HG03575 (cell line): ENCODE data around the gene ITGAL.

ENCODE experiments used
- ATAC-seq: cut with Tn5 transposase; IDR thresholded peaks from one replicate; pipeline ENCODE4 v1.9.1; 2021; ENCODE audit not compliant: unreplicated experiment, insufficient number of reproducible peaks, low FRiP score; ENCODE audit errors: extremely low read depth

The ITGAL gene

DNA sequence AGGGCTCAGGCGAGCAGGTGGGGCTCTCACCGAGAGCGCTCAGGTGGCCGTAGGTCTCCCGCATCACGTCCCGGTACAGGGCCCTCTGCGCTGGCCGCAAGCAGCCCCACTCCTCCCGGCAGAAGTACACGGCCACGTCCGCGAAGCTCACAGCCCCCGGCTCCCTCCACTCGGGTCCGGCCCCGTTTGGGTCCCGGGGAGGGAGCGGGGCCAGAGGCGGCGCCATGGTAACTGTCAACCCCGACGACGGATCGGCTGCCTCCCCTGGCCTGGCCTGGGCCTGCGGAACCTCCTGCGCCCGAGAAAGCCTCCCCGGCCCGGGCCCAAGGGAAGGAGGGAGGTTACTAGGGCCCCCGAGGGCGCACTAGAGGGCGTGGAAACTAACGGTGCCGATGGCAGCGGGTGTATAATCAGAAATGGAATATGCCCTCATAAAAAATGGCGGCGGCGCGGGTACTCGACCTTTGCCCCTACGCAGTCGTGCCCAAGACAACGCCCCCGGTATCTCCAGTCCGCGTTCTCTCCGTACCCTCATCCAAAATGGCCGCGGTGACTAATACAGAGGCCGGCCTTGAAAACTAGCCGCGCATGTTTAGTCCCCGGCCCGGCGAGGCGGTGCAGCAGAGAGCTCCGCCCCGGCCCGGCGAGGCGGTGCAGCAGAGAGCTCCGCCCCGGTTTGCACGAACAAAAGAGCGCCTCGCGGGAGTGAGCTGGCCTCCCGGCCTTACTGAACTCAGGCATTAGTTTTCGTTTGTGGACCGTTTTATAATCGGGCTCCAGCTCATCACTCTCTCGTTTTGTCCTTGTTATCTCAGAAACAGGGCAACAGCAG lies 85.6 kb downstream of the ITGAL start, which contains the start of gene ZNF764:
TSS of gene ZNF764 (minus strand) at position 418 of the 832 bp plus-strand sequence. CDS start at position 226, 192 bp downstream.
- ATAC-seq: no peak

DNA sequence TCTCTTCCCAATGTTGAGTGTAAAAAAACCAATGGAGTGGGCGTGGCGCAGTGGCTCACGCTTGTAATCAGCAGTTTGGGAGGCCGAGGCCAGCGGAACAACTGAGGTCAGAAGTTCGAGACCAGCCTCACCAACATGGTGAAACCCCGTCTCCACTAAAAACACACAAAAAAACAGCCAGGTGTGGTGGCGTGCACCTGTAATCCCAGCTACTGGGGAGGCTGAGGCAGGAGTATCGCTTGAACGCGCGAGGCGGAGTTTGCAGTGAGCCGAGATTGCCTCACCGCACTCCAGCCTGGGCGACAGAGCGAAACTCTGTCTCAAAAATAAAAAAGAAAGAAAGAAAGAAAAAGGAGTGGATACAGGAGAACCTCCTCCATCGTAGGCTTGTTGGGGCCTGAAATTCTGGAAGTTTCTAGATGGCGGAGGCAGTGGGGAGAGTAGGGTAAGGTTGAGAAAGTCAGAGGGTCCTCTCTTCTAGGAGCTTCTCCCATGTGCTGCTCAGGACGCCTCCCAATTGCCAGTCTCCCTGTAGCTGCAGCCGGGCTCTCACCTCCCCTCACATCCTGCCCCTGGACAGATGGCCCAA lies 86.3 kb downstream of the ITGAL start:
- ATAC-seq: no peak

DNA sequence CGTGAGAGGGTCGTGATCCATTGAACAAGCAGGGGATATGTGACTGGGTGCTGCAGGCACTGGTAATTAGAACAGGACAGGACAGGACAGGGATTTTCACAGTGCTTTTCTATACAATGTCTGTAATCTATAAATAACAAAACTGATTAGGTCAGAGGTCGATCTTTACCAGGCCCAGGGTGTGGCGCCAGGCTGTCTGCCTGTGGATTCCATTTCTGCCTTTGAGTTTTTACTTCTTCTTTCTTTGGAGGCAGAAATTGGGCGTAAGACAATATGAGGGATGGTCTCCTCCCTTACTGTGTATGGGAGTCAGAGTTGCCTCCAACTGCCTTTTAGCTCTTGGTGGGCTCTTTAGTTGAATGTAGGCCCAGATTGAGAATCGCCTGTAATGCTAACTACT lies 87.1 kb downstream of the ITGAL start:
- ATAC-seq: no peak

DNA sequence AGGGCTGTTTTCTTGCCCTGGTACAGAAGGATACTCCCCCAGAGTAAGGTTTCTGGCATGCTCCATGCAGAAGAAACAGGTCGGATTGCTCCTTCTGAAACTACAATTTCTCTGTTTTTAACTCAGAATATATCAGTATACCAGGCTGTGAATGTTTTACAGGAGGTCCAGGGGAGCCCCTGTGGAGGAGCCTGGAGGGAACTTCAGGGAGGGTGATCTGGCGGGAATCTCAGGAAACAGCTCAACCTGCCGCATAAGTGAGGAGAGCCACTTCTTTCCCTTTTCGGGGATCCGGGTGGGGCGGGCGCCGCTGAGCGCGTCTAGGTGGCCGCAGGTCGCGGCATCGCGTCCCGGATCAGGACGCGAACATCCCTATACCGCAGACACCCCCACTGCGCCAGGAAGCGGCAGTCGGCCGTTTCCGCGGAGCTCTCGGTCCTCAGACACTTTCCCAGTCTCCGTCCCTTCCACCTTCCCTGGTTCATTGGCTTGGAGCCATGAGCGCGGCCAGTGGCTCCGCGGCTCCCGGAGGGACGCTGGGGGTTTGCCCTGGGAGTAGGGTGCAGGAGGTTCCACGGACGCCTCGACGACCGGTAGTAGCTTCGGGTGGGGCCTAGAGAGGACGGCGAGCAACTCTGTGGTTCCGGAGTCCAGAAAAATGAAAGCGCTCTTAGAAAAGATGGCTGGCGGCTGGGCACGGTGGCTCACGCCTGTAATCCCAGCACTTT lies 88.7 kb downstream of the ITGAL start:
- no peak for ATAC-seq

DNA sequence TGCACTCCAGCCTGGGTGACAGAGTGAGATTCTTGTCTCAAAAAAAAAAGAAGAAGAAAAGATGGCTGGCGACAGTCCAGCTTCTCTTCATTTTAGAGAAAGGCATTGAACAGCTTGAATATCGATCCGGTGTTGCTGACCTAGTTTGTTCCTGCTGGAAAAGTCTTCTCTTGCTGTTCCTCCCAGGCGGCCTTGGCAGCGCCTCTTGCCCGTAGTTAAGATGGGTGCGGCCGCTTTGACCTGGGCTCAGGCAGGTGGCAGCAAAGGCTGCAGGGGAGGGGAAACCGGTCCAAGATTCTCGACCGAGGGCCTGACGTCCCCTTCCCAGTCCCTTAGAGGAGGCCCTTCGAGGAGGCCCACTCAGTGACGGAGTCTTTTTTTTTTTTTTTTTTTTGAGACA lies 89.5 kb downstream of the ITGAL start:
- ATAC-seq: no peak

DNA sequence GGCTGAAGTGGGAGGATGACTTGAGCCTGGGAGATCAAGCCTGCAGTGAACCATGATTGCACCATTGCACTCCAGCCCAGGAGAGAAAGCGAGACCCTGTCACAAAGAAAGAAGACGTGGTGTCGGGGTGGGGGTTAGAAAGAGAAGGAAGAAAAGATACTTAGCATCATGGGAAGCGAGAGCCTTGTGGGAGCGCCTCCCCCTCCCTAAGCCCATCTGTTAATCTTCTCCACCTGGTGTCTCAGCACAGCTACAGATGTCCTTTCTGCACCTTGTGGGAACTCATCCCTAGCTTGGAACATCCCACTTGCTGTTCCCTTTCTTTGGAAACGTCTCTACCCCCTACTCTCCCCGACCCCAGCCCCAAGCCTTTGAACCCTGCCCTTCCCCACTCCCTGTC lies 93.0 kb downstream of the ITGAL start:
- no peak for ATAC-seq

DNA sequence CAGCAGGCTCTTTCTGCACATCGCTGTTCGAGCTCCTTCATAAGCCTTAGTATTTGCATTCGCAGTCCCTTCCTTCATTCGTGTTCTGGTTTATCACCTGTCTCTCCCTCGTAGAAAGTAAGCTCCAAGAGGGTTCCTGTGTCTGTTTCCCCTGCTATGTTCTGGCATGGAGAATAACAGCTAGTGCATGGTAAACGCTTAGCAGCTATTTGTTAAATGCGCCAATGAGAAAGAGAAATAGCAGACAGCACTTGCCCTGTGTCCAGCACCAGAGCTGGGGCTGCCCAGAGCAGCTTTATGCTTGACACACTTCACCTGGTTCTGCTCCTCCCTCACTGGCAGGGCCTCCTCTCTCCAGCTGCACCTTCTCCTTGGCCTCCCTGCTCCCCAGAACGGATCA lies 93.4 kb downstream of the ITGAL start:
- no peak for ATAC-seq

DNA sequence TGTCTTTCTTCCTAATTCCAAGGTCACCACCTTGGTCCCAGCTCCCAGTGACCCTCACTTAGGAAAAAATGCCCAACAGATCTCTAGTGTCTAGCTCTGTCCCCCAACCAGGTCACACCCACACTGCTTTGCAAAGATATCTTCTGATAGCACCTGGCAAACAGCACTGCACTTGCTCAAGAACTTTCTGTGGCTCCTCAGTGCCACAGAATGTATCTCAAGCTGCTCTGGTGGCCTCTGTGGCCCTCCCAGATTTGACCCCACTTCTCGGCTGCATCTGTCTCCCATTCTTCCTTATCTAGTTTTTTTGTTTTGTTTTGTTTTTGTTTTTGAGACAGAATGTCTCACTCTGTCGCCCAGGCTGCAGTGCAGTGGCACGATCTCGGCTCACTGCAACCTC lies 94.0 kb downstream of the ITGAL start:
- ATAC-seq: no peak

DNA sequence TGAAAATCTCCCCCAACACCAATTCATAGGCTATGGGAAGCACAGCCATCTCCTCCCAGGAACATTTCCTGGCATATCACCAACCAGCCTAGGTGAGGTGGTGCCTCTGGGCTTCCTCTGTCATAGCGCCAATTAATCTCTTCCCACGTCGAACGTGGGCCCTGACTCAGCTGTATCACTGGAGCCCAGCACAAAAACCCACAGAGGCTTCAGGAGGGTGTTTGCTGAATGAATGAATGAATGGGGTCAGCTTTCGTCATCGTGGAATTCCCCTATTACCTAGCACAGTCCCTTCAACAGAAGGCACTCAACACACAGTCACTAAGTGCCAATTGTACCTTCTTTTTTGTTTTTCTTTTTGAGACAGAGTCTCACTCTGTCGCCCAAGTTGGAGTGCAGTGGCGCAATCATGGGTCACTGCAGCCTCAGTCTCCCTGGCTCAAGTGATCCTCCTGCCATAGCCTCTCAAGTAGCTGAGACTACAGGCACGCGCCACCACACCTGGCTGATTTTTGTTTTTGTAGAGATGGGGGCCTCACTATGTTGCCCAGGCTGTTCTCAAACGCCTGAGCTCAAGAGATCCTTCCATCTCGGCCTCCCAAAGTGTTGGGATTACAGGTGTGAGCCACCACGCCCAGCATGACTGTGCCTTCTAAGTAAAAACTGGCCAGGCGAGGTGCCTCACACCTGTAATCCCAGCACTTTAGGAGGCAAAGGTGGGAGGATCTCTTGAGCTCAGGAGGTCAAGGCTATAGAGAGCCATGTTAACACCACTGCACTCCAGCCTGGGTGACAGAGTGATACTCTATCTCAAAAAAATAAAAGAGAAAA lies 94.8 kb downstream of the ITGAL start:
- no peak for ATAC-seq

DNA sequence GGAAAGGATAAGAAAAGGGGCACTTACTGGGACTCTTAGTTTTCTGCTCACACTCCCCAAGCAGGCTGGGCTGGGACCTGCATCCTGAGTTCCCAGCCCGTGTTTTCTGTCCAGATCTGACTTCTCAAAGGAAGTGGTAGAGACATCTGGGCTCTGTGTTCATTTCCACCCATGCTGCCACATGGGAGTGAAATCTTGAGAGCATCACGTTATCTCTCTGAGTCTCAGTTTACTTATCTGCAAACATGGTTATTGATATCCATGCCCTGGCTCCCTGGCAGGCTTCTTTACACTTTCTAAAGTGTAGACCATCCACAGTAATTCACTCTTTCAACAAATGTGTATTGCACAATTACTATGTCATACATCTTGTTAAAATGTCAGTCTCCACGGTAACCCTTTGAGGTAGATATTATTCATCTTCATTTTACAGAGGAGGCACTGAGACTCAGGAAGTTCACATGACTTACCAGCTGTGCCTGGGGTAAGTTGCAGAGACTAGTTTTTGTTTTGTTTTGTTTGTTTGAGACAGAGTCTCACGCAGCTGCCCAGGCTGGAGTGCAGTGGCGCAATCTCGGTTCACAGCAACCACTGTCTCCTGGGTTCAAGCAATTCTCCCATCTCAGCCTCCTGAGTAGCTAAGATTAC lies 95.6 kb downstream of the ITGAL start:
- ATAC-seq: no peak

DNA sequence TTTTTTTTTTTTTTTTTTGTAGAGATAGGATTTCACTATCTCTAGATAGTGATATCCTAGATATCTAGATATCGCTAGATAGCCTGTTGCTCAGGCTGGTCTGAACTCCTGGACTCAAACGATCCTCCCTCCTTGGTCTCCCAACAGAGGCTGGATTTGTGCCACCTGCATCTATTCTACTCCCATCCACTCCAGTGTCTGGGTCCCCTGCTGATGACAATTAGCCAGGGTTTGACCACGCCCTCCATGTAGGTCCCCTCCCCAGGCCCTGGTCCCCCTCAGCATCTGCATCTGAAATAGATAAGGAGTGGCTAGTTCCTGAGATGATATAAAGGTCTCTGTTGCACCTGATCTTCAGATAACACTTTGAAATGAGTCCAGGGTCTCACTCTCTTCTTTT lies 96.7 kb downstream of the ITGAL start:
- no peak for ATAC-seq

DNA sequence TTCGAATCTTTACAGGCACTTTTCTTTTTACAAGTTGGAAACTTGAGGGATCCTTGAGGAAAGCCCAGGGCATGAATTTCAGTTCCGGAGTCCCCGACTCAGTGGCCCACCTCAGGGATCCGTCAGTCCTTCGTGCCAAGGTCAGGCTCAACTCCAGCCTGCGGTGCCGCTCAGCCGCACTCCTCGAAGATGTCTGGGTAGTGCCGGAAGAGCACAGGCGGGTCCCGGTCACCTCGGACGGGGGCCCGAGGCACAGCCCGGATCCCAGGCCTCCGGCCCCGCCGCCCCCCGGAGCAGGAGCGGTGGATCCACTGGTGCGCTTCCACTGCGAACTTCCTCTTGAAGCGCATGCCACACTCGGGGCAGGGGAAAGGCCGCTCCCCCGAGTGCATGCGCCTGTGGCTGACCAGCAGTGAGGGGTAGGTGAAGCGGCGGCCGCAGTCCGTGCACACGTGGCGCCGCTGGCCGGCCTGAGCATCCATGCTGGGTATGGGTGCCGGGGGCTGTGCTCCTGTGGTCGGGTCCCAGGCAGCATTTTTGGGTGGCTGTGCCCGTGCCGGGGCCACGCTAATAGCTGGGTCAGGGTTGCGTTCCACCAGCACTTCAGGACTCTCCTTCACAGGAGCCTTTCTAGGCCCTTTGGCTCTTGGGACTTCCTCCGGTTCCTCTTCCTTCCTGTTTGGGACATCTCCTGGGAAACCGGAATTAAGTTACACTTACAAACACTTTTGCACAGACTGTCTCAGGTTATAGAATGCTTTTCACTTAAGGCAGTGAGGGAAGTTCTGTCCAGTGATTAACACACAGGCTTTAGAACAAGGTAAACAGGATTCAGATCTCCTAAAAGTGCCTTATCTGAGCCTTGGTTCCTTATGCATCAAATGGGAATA lies 97.4 kb downstream of the ITGAL start:
- no peak for ATAC-seq

DNA sequence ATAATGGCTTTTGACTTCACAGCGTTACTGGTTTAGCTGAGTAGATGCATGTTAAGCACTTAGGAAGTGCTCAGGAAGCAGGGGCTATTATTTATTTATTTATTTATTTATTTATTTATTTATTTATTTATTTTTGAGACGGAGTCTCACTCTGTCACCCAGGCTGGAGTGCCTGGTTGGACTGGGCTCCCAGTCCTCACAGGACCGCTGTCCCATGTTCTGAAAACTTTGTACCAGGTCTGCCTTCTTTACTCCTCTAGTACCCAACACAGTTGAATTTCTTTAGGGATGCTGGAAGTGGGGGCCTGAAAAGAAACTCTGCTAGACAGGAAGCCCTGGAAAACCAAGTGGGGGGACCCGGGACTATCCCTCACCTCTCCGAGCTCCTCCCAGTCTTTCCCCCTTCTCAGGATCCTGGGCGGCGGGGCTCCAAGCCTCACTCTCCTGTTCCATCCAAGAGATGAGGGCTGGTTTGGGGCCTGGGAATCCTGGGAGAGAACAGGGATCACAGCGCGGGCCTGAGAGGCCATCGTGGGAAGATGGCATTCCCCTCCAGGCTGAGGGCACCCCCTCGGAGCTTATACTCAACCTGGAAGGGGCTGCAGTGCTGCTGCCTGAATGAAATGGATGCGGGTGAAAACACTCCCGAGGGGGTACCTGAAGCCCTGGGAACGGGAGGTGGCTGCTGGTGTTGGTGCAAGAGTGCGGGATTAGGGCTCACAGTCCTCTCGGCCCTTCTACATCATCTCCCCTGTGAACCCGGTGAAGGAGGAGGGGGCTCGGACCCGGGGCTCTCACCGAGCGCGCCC lies 98.3 kb downstream of the ITGAL start:
- no peak for ATAC-seq

DNA sequence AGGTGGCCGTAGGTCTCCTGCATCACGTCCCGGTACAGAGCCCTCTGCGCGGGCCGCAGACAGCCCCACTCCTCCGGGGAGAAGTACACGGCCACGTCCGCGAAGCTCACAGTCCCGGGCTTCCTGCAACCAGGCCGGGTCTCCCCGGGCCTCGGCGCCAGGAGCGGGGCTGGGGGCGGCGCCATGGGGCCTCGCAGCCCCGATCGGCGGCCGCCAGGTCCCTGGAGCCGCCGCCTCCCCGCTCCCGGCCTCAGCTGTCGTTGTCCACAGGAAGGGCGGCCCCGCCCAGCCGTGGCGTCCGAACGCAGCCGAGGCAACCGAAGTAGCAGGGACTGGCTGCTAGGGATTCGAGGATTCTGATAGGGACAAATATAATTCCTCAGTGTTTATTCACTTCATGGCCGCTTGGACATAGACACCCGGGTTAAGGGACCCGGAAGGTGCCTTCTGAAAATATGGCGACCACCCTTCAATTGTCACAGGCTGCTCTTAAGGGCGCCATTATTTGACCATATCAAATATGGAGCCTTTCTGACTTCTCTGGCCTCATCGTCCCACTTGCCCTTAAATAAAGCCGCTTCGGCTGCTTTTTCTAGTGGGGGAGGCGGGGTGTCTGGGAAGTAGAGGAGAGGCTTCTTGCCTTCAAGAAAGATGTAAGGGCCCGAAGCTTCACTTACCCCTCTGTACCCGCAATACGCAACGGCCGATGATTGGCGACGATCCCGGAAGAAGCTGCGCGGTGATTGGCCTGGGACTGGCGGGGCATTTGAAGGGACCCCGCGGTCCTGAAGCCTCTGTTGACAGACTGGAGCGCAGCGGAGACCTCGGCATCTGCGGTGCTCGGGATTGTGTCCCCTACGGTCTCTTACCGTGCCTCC lies 99.1 kb downstream of the ITGAL start, which contains the start of gene ZNF688:
TSS of gene ZNF688 (minus strand) at position 270 of the 878 bp plus-strand sequence. CDS start at position 185, 85 bp downstream.
- ATAC-seq: no peak
